PC-3 (cell line): ENCODE results near the gene CLASP1.

Source experiments
- EZH2 ChIP-seq: fragments of 300-600 bp; sonication (generic); IDR thresholded peaks from one replicate; pipeline ENCODE4 v1.6.1; 2017; ENCODE audit warnings: antibody characterized with exemption, mild to moderate bottlenecking, low read length; ENCODE audit not compliant: unreplicated experiment
- TF ChIP-seq, protein P1 (sequence below): fragments of 300-600 bp; sonication (generic); conservative IDR thresholded peaks from 2 replicates; pipeline ENCODE4 v1.5.1; 2017; ENCODE audit warnings: antibody characterized with exemption, low read depth, mild to moderate bottlenecking, low read length

DNA sequence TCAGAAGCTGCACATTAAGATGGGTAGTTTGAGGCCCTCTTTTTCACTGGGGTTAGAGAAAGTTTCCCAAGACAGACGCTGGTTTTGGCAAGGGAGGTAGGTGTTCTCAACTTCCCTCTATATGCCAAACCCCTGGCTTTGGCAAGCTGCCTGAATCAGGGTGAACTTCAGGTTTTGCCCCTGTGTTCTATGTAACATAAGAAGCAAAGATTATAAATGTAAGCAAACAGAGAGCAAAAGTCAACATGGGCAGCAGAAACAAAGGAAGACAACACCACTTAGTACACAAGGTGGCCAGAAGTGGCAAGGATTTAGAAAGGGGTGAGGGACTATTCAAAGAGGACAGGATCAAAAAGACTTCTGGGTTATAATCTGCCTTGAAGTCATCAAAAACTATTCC lies 293.8 kb downstream of the CLASP1 start:
- no peak for TF ChIP-seq EZH2
- TF ChIP-seq, protein P1, sequence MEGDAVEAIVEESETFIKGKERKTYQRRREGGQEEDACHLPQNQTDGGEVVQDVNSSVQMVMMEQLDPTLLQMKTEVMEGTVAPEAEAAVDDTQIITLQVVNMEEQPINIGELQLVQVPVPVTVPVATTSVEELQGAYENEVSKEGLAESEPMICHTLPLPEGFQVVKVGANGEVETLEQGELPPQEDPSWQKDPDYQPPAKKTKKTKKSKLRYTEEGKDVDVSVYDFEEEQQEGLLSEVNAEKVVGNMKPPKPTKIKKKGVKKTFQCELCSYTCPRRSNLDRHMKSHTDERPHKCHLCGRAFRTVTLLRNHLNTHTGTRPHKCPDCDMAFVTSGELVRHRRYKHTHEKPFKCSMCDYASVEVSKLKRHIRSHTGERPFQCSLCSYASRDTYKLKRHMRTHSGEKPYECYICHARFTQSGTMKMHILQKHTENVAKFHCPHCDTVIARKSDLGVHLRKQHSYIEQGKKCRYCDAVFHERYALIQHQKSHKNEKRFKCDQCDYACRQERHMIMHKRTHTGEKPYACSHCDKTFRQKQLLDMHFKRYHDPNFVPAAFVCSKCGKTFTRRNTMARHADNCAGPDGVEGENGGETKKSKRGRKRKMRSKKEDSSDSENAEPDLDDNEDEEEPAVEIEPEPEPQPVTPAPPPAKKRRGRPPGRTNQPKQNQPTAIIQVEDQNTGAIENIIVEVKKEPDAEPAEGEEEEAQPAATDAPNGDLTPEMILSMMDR = no peak
